Upper lobe of right lung (tissue), 1 donor: ENCODE measurements around the gene BRD3OS. TPM values are rescaled to one million over a fixed set of nuclear protein-coding genes. Genes with fewer than 3 reads are reported as not detected.

Experiments used
- ATAC-seq: fragments of 200-7000 bp; cut with Tn5 transposase; one replicate; pipeline ENCODE4 v1.9.1; 2020; ENCODE audit warnings: mild to moderate bottlenecking, moderate library complexity
- DNase-seq: peaks from one replicate; pipeline ENCODE4 v3.0.0-alpha.2; 2020
- H3K27ac ChIP-seq: fragments of 200-600 bp; one replicate; pipeline ENCODE4 v1.8.0; 2022
- H3K27me3 ChIP-seq: fragments of 200-600 bp; one replicate; pipeline ENCODE4 v1.8.0; 2022; ENCODE audit warnings: mild to moderate bottlenecking
- H3K36me3 ChIP-seq: fragments of 200-600 bp; one replicate; pipeline ENCODE4 v1.8.0; 2022
- H3K4me1 ChIP-seq: fragments of 200-600 bp; one replicate; pipeline ENCODE4 v1.8.0; 2022
- H3K4me3 ChIP-seq: fragments of 200-600 bp; one replicate; pipeline ENCODE4 v1.8.0; 2022; ENCODE audit warnings: mild to moderate bottlenecking
- H3K9me3 ChIP-seq: fragments of 200-600 bp; one replicate; pipeline ENCODE4 v1.8.0; 2022
- intact Hi-C: fragments of 100-400 bp; cut with DNase I; formaldehyde crosslinking; loops from one replicate; pipeline ENCODE4 v1.11.0; 2022
- total RNA-seq: library from RNA; stranded (reverse); fragmentation: NEBNext Ultra II Directional; extraction: Animal tissue kit (Norgen Biotek cat#: 25700); gene quantifications from one replicate; pipeline ENCODE4 v1.2.1, GENCODE V29; 2021
- TF ChIP-seq, protein P1 (sequence below): fragments of 200-600 bp; IDR thresholded peaks from one replicate; pipeline ENCODE4 v1.8.0; 2022; ENCODE audit warnings: antibody characterized with exemption
- donor health status: DM: no; HTN: yes; CAD: no; lungs with severe emphysema.

Gene BRD3OS
- total RNA-seq, 1 donor from 2014 or later = 10.7 TPM

DNA sequence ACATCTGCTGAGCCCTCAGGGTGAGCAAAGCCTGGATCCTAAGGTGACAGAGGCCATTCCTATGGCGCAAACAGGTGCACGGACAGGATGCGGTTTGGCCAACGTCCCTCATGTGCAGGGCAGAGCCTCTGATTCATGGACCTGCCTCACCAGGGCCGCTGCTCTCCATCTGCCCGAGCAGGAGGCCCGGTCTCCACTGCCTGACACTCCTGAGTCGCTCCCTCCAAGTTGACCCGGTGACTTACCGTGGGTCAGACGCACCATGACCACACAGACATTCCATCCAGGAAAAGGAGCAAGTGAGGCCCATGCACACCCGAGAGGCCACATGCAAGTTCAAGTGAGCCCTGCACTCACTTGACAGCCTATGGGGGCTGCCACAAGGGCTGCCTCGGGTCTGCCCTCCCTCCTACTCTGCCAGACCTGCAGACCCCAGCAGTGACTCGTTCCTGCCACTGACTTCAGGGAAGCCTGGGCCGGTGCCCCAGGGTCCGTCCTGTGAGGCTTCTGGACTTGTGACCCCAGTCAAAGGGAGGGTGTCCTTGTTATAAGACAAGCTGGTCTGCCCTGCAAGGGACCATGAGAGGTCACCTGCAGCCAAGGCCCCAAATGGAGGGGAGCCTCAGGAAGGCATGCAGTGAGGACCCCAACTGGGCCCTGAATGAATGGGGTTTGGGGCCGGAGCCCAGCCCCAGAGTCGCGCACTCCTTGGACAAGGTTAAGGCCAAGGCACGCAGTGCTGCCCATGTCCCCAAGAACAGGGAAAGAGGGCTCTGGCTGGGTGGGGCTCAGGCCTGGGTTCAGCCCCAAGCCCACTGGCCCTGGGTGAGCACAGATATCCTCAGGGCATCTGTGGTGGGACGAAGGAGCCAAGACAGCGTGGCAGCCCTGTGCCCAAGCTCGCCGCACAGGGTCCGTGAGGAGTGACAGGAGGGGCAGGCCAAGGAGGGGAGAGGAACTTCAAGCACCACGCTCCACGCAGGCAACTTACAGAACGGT, 10.1 kb downstream of the BRD3OS start:
- H3K27ac ChIP-seq = no peak overlapping the region
- no peaks in the 10 kb centered on the region for H3K4me1 ChIP-seq
- intact Hi-C loops = no loop called here
- peak; percentile 58 for DNase-seq
- TF ChIP-seq, protein P1, sequence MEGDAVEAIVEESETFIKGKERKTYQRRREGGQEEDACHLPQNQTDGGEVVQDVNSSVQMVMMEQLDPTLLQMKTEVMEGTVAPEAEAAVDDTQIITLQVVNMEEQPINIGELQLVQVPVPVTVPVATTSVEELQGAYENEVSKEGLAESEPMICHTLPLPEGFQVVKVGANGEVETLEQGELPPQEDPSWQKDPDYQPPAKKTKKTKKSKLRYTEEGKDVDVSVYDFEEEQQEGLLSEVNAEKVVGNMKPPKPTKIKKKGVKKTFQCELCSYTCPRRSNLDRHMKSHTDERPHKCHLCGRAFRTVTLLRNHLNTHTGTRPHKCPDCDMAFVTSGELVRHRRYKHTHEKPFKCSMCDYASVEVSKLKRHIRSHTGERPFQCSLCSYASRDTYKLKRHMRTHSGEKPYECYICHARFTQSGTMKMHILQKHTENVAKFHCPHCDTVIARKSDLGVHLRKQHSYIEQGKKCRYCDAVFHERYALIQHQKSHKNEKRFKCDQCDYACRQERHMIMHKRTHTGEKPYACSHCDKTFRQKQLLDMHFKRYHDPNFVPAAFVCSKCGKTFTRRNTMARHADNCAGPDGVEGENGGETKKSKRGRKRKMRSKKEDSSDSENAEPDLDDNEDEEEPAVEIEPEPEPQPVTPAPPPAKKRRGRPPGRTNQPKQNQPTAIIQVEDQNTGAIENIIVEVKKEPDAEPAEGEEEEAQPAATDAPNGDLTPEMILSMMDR = no peak
- no peaks in the 10 kb centered on the region for H3K9me3 ChIP-seq
- H3K36me3 ChIP-seq = peaks cover 74% of the 10 kb centered on the region
- H3K27me3 ChIP-seq = no peaks in the 10 kb centered on the region
- ATAC-seq = no peak
- no peak overlapping the region for H3K4me3 ChIP-seq

DNA sequence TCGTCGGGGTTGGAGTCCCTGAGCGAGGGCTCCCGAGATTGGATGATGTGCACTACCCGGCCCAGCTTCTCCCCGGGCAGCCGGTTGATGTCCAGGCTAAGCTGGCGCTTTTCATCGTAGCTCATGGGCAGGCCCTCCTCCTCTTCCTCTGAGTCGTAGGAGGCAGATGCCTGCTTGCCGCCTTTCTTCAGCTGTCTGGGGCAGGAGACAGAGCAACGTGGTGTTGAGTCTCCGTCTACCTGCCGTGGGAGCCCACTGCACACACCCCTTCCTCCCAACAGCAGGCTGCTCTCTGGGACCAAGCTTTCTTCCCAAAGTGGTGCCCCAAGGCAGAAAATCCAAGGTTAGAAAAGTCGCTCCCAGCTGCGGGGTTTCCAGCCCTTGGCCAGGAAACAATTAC, 10.8 kb downstream of the BRD3OS start:
- ATAC-seq (no peak), DNase-seq (peak; percentile 39)
- Histone ChIP-seq H3K36me3 (peaks cover 75% of the 10 kb centered on the region), H3K4me3 (no peak overlapping the region), H3K27ac (no peak overlapping the region), H3K27me3 (no peaks in the 10 kb centered on the region), H3K9me3 (no peaks in the 10 kb centered on the region), H3K4me1 (peaks cover under 1% of the 10 kb centered on the region)
- TF ChIP-seq, protein P1 = no peak
- intact Hi-C loops = no loop called here

DNA sequence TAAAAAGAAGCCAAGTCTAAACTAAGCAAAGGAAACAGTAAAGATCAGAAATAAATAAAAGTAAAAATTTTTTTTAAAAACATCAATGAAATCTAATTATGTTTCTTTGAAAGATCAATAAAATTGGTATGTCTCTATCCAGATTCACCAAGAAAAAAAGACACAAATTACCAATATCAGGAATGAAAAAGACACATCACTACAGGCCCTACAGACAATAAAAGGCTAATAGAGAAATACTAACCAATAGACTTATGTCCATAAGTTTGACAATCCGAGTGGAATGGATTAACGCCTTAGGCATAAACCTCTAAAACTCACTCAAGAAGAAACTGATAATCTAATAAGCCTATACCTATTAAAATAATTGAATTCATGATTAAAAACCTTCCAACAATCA, 12.4 kb downstream of the BRD3OS start:
- TF ChIP-seq, protein P1 = no peak
- H3K36me3 ChIP-seq = peaks cover 75% of the 10 kb centered on the region
- H3K27ac ChIP-seq = no peak overlapping the region
- no peak for DNase-seq
- no peaks in the 10 kb centered on the region for H3K27me3 ChIP-seq
- no peak overlapping the region for H3K4me3 ChIP-seq
- H3K4me1 ChIP-seq = peaks cover 7% of the 10 kb centered on the region
- intact Hi-C loops = no loop called here
- H3K9me3 ChIP-seq = no peaks in the 10 kb centered on the region
- no peak for ATAC-seq

DNA sequence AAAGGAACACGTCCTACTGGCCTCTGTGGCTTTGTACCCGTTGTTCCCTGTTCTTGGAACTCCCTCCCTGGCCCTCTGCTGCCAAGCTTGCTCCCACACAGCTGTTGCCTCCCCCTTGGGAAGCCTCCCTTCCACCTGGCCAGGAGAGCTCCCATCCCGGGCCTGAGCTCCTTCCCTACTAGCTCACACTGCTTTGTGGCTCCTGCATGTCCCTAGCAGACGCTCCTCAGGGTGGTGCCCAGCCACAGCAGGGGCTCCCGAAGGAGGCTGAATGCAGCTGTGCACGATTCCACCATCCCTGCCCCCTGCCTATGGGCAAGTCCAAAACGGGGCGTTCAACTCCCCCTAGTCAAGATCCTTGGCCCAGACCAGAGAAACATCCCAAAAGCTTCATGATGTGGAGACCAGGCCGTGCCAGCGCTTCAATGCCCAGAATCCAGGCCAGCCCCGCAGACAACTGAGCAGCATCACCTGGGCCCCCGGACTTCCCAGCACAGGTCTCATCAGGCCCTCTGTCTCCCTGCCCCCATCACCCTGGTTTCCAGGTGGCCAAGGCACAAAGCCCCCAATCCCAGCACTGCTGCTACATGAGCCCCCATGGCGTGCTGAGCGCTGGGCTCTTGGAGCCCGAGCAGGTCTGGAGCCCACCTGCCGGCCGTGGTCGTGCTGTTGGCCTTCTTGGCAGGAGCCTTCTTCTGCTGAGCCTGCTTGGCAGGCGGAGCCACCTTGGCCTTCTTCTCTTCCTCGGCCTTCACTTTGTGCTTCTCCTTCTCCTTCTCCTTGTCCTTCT, 14.3 kb downstream of the BRD3OS start:
- peaks cover 75% of the 10 kb centered on the region for H3K36me3 ChIP-seq
- TF ChIP-seq, protein P1 = no peak
- ATAC-seq (no peak), DNase-seq (no peak)
- no peak overlapping the region for H3K4me3 ChIP-seq
- H3K4me1 ChIP-seq = peaks cover 7% of the 10 kb centered on the region
- H3K9me3 ChIP-seq = no peaks in the 10 kb centered on the region
- no peak overlapping the region for H3K27ac ChIP-seq
- intact Hi-C loops = no loop called here
- H3K27me3 ChIP-seq = no peaks in the 10 kb centered on the region

DNA sequence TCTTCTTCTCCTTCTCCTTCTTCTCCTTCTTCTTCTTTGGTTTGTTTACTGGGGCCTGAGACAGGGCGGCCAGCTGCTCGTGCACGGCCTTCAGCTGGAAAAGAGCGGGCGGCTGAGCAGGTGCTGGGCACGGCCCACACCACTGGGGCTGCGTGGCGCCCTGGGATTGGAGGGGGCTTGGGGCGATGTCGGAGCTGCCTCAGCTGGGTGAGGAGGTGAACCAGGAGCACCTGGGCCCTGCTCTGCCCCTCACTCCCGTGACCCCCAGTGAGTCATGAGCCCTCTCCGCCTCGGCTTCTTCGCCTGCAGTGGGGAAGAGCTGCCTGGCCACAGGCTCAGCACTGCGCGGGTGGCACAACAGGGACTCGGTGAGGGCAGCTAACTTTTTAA, 14.9 kb downstream of the BRD3OS start:
- no peak overlapping the region for H3K27ac ChIP-seq
- H3K4me1 ChIP-seq = peaks cover 7% of the 10 kb centered on the region
- intact Hi-C loops = no loop called here
- no peaks in the 10 kb centered on the region for H3K27me3 ChIP-seq
- DNase-seq = no peak
- H3K36me3 ChIP-seq = peaks cover 75% of the 10 kb centered on the region
- TF ChIP-seq, protein P1 = no peak
- no peaks in the 10 kb centered on the region for H3K9me3 ChIP-seq
- no peak overlapping the region for H3K4me3 ChIP-seq
- ATAC-seq = no peak
